Natural killer cell (primary cell): Measurements from ENCODE around the gene SEMA3A. TPM values are rescaled to one million over a fixed set of nuclear protein-coding genes. Genes with fewer than 3 reads are reported as not detected.

ENCODE experiments used
- ATAC-seq, 3 donors: fragments of 150-1000 bp in 2 of 3; fragments of 200-7000 bp in 1 of 3; cut with Tn5 transposase; 1 replicate in 1 of 3; 2 replicates in 2 of 3; pipeline ENCODE4 v1.10.0; 2021; ENCODE audit warnings: mild to moderate bottlenecking in 2 of 3, moderate library complexity in 2 of 3
- DNase-seq, 2 donors: peaks; one replicate each; pipeline versions ENCODE4 v3.0.0 to v3.0.0-alpha.2; 2013 to 2021; ENCODE audit warnings: mixed read lengths in 1 of 2
- H3K27ac ChIP-seq: one replicate; pipeline ENCODE4 v1.5.1; 2013; ENCODE audit warnings: mild to moderate bottlenecking, low read length
- H3K27me3 ChIP-seq: one replicate; pipeline ENCODE4 v1.6.1; 2013; ENCODE audit warnings: low read length; ENCODE audit not compliant: control insufficient read depth, insufficient read depth
- H3K36me3 ChIP-seq: one replicate; pipeline ENCODE4 v1.6.1; 2013; ENCODE audit warnings: low read length; ENCODE audit not compliant: control insufficient read depth, insufficient read depth
- H3K4me1 ChIP-seq: one replicate; pipeline ENCODE4 v1.6.1; 2013; ENCODE audit warnings: low read length; ENCODE audit not compliant: control insufficient read depth, insufficient read depth
- H3K4me3 ChIP-seq: one replicate; pipeline ENCODE4 v1.5.1; 2013; ENCODE audit warnings: low read length
- H3K9me3 ChIP-seq: one replicate; pipeline ENCODE4 v1.6.1; 2013; ENCODE audit warnings: low read length; ENCODE audit not compliant: control insufficient read depth, insufficient read depth
- H3K27ac Mint-ChIP-seq, 2 donors: one replicate each; pipeline ENCODE4 v1.8.0; 2022; ENCODE audit warnings: mild to moderate bottlenecking in 2 of 2, mixed read lengths in 2 of 2, moderate library complexity in 1 of 2
- H3K27me3 Mint-ChIP-seq, 2 donors: one replicate each; pipeline ENCODE4 v1.8.0; 2022; ENCODE audit warnings: low read depth in 2 of 2, mixed read lengths in 2 of 2
- H3K36me3 Mint-ChIP-seq: one replicate; pipeline ENCODE4 v1.8.0; 2022; ENCODE audit warnings: mixed read lengths
- H3K4me1 Mint-ChIP-seq, 2 donors: one replicate each; pipeline ENCODE4 v1.8.0; 2022; ENCODE audit warnings: mixed read lengths in 2 of 2
- H3K4me3 Mint-ChIP-seq: one replicate; pipeline ENCODE4 v1.8.0; 2022; ENCODE audit warnings: mild to moderate bottlenecking, moderate library complexity, mixed read lengths
- H3K9me3 Mint-ChIP-seq, 2 donors: one replicate each; pipeline ENCODE4 v1.8.0; 2022; ENCODE audit warnings: mixed read lengths in 2 of 2
- WGBS: methylation state at CpG from one replicate; pipeline ENCODE4 v1.1.7; 2013; ENCODE audit warnings: missing lambda C conversion rate; ENCODE audit not compliant: insufficient coverage; 5-methylcytosine and 5-hydroxymethylcytosine counted together
- intact Hi-C: fragments of 100-400 bp; cut with micrococcal nuclease; formaldehyde crosslinking; loops from one replicate; pipeline ENCODE4 v1.14.2; 2022
- total RNA-seq, 4 donors: library from RNA; stranded (reverse); fragments of 120-200 nt in 1 of 4; gene quantifications; one replicate each; pipeline versions ENCODE4 v1.2.3 to v1.2.4, GENCODE V29; 2013 to 2022
- TF ChIP-seq, protein P1 (sequence below): fragments of 200-600 bp; IDR thresholded peaks from one replicate; pipeline ENCODE4 v1.8.0; 2022; ENCODE audit warnings: antibody characterized with exemption

SEMA3A gene
- total RNA-seq, 3 donors from 2014 or later (not counting 1 experiment from before 2014, with no cell fraction given): 0.13 to 0.21 TPM; not detected in 1

- Histone ChIP-seq H3K36me3 (no peaks in the 10 kb centered on the region), H3K27me3 (no peaks in the 10 kb centered on the region), H3K27ac (no peak overlapping the region), H3K4me3 (no peak overlapping the region), H3K9me3 (no peaks in the 10 kb centered on the region), H3K4me1 (no peaks in the 10 kb centered on the region)
- Mint-ChIP-seq H3K36me3 (no peaks in the 10 kb centered on the region), H3K9me3 (peaks cover 8 to 10% of the 10 kb centered on the region in 2 donors), H3K27me3 (no peaks in the 10 kb centered on the region), H3K4me3 (no peak overlapping the region), H3K27ac (no peak overlapping the region), H3K4me1 (no peaks in the 10 kb centered on the region)
- WGBS: 90% methylated on average over 2 of the region's 3 CpGs
- intact Hi-C loops: no loop called here
- TF ChIP-seq, protein P1, sequence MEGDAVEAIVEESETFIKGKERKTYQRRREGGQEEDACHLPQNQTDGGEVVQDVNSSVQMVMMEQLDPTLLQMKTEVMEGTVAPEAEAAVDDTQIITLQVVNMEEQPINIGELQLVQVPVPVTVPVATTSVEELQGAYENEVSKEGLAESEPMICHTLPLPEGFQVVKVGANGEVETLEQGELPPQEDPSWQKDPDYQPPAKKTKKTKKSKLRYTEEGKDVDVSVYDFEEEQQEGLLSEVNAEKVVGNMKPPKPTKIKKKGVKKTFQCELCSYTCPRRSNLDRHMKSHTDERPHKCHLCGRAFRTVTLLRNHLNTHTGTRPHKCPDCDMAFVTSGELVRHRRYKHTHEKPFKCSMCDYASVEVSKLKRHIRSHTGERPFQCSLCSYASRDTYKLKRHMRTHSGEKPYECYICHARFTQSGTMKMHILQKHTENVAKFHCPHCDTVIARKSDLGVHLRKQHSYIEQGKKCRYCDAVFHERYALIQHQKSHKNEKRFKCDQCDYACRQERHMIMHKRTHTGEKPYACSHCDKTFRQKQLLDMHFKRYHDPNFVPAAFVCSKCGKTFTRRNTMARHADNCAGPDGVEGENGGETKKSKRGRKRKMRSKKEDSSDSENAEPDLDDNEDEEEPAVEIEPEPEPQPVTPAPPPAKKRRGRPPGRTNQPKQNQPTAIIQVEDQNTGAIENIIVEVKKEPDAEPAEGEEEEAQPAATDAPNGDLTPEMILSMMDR: no peak
- DNase-seq (no peak), ATAC-seq (no peak)
Measured at GRCh38 chr7:84236398-84236797, 41.8 kb upstream of the SEMA3A start.

- no peak for DNase-seq
- H3K4me1 ChIP-seq: no peaks in the 10 kb centered on the region
- no peaks in the 10 kb centered on the region for H3K36me3 ChIP-seq
- H3K9me3 ChIP-seq: no peaks in the 10 kb centered on the region
- no peaks in the 10 kb centered on the region for H3K27me3 ChIP-seq
- Mint-ChIP-seq H3K27ac (no peak overlapping the region), H3K4me1 (no peaks in the 10 kb centered on the region), H3K9me3 (peaks cover 17 to 19% of the 10 kb centered on the region in 2 donors), H3K36me3 (no peaks in the 10 kb centered on the region), H3K27me3 (no peaks in the 10 kb centered on the region), H3K4me3 (no peak overlapping the region)
- ATAC-seq: no peak
- no peak overlapping the region for H3K4me3 ChIP-seq
- H3K27ac ChIP-seq: no peak overlapping the region
- intact Hi-C loops: no loop called here
- TF ChIP-seq, protein P1: no peak
- 50% methylated on average over 1 of the region's 1 CpG for WGBS
Measured at GRCh38 chr7:84232646-84233045, 38.1 kb upstream of the SEMA3A start.

DNA sequence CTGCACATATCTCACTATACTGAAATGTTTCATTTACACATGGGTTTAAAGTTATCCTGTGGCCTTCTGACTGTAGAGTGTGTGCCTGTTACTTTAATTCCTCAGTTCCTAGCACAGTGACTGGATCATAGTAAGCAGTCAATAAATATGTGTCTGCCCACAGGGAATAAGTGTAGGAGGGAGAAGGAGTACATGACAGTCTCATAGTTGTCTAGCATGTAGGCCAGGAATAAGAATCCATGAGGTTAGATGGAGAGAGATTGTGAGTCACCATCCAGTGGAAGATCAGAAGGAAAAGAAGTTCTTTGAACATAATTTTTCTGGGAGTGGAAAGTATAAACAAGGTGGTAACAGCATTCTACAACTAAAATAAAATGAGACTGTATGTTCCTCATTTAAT lies 36.6 kb upstream of the SEMA3A start:
- no peaks in the 10 kb centered on the region for H3K9me3 ChIP-seq
- no peaks in the 10 kb centered on the region for H3K4me1 ChIP-seq
- Mint-ChIP-seq H3K9me3 (peaks cover 15 to 19% of the 10 kb centered on the region in 2 donors), H3K27me3 (no peaks in the 10 kb centered on the region), H3K4me1 (no peaks in the 10 kb centered on the region), H3K4me3 (no peak overlapping the region), H3K36me3 (no peaks in the 10 kb centered on the region), H3K27ac (no peak overlapping the region)
- ATAC-seq (no peak), DNase-seq (no peak)
- H3K4me3 ChIP-seq: no peak overlapping the region
- TF ChIP-seq, protein P1: no peak
- no peaks in the 10 kb centered on the region for H3K36me3 ChIP-seq
- H3K27ac ChIP-seq: no peak overlapping the region
- H3K27me3 ChIP-seq: no peaks in the 10 kb centered on the region
- intact Hi-C loops: no loop called here

- intact Hi-C loops: no loop called here
- Histone ChIP-seq H3K36me3 (no peaks in the 10 kb centered on the region), H3K9me3 (no peaks in the 10 kb centered on the region), H3K4me3 (no peak overlapping the region), H3K27me3 (no peaks in the 10 kb centered on the region), H3K4me1 (no peaks in the 10 kb centered on the region), H3K27ac (no peak overlapping the region)
- TF ChIP-seq, protein P1: no peak
- Mint-ChIP-seq H3K4me1 (no peaks in the 10 kb centered on the region), H3K36me3 (no peaks in the 10 kb centered on the region), H3K27me3 (no peaks in the 10 kb centered on the region), H3K4me3 (no peak overlapping the region), H3K27ac (no peak overlapping the region), H3K9me3 (peaks cover 15 to 19% of the 10 kb centered on the region in 2 donors)
- no peak for ATAC-seq
- no peak for DNase-seq
- 91% methylated on average over 3 of the region's 3 CpGs for WGBS
Measured at GRCh38 chr7:84230491-84230890, 35.9 kb upstream of the SEMA3A start.
